Measurements from ENCODE around the gene ATP1A1.

Gene ATP1A1

GRCh38 chr1:116392717-116393404 is 19.8 kb downstream of the ATP1A1 start:
- no peak for DNase-seq

DNA sequence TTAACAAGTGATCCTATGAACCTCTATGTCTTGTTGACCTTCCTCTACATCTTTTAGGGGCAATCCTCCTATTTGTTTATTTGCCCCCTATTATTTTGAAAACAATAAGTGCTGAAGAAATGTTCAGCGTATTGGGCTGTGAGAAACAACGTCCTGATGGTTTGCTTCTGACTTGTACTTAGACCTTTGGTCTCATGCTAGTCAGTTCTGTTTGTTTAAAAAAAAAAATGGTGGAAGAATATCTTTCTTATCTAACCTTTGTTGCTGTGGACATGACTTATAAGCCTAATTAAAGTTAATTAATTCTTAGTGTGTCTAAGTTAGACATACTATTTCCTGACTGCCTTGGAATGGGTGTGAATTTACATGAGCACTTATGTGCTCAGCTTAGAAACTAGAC is 20.7 kb downstream of the ATP1A1 start:
- DNase-seq, result no peak

DNA sequence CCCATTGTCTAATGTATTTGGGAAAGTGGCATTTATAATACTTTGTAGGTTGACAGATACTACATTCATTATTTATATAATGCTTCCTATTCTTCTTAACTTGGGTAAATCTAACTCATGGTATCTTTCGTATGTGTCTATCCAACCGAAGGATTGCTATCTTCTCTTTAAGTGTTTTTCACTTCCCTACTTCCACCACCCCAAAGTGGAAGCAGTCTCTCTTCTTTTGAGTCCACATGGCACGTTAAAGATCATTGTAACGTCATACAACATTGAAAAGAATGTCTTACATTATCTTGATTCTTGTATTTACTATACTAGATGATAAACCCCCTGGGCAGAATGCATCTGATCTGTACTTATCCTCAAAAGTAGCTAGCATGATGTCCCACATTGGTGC is 21.2 kb downstream of the ATP1A1 start:
- DNase-seq, result no peak

GRCh38 chr1:116396769-116397168 is 23.7 kb downstream of the ATP1A1 start:
- DNase-seq, result no peak

- no peak for DNase-seq
Observed at GRCh38 chr1:116397728-116398127, 24.7 kb downstream of the ATP1A1 start.

- DNase-seq, result no peak
Observed at GRCh38 chr1:116400780-116401179, 27.7 kb downstream of the ATP1A1 start.

- no peak for DNase-seq
Observed at GRCh38 chr1:116401646-116402176, 28.7 kb downstream of the ATP1A1 start.

DNA sequence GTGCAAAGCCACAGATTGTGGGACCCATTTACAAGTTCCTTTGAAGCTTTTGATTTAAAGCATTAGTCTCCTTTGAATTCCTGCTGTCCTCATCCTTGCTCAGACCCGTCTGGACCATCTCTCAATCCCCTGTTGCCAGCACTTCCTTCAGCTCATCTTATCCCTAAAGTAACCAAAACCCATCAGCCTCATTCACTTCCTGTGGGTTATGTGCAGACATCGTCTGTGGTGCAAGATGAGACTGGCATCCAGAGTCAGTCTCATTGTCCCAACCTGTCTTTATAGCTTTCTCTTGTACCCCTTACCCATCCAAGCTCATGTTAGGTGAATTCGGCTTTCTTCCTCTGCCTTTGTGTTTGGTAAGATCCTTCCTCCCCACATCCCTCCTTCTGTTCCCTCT is 29.3 kb downstream of the ATP1A1 start:
- no peak for DNase-seq

DNA sequence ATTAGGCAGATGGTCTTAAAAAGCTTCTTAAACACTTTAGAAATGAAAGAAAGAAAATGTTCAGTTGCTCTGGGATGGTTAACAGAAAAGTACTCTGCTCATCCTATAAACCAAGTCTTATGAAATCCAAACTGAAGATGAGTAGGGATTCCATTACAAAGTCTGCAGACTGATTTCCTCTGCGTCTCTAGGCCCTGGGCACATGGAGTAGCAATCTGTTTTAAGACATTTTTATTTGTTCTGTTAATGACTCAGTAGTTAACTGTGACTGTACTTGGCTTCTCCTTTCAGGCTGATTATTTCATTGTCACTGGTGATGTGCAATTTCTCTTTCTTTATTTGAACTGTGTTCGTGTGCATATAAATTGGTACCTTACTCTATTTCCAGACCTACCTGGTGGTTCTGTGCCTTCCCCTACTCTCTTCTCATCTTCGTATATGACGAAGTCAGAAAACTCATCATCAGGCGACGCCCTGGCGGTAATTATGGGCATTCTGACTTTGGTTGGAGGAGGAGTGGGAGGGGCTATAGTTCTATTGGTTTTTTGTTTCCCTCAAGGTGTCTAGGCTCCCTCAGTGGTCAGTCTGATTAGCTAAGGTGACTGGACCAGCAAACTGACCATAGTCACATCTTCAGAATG is 30.6 kb downstream of the ATP1A1 start:
- no peak for DNase-seq

DNA sequence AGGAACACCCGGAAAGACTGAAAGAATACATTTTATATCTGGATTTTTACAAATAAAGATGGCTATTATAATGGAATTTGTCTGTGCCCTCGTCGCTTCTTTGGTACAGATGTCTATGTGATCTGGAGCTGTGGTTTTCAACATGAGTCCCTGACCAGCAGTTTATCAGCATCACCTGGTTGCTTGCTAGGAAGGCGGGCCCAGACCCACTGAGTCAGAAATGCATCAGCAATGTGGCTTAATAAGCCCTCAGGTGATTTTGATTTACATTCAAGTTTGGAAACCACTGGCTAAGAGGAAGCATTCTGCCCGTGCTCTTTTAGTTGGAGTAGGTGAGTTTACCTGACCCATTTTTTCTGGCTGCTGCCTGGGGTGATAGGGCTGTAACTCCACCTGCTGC is 31.7 kb downstream of the ATP1A1 start:
- DNase-seq, result no peak

DNA sequence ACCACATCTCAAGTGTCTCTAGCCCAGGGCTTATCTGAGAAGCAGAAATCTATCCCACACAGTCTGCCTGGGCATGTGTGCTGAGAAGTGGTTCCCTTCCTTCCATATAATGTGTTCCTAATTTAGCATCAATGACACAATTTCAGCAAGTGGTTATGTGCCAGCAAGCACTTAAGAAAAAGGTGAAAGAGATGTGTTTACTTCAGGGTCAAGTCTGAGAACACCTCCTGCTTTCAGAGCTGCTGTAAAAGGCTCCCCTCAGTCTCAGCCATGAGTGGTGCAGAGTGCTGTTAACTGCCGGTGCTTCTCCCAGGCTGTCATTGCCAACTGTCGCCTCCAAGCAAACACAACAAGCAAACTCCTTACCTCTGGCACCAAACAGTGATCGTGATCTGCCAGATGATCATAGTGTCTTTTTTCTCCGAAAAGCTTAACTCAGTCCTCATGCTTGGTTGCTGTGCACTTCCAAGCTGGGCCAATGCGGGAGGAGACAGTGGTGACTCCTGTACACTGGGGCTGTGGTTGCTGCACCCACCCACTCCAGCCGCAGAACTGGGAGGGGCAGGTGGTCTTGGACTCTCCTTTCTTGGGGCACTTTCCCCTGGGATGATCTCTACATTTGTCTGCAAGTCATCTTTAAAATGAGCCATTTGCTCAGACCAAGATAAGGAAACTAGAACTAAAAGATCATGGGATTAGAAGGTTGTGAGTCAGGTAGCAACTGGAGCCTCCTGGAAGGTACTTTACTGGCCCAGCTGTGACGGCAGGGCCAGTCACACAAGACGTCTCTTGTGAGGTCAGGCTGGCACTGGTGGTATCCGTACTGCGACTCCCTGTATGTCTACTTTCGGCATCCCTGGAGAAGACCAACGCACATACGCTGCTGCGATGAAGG is 32.4 kb downstream of the ATP1A1 start:
- no peak for DNase-seq

DNA sequence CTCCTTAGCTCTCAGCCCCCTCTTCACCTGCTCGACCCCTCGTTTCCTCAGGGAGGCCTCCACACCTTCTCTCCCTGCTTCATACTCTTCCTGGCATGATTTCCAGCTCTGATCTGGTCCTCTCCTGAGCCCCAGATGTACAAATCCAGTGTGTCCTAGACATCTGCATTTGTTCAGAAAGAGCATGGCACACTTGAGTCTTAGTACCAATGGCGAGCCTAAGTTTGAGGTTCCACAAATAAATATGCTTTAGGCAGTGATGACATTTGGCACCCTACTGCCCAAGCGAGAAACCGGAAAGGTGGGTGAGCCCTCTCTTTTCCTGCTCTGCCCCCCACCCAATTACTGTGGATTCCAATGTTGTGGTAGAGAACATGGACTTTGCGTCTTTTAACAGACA is 34.0 kb downstream of the ATP1A1 start:
- no peak for DNase-seq

GRCh38 chr1:116408193-116408592 is 35.1 kb downstream of the ATP1A1 start:
- no peak for DNase-seq

DNA sequence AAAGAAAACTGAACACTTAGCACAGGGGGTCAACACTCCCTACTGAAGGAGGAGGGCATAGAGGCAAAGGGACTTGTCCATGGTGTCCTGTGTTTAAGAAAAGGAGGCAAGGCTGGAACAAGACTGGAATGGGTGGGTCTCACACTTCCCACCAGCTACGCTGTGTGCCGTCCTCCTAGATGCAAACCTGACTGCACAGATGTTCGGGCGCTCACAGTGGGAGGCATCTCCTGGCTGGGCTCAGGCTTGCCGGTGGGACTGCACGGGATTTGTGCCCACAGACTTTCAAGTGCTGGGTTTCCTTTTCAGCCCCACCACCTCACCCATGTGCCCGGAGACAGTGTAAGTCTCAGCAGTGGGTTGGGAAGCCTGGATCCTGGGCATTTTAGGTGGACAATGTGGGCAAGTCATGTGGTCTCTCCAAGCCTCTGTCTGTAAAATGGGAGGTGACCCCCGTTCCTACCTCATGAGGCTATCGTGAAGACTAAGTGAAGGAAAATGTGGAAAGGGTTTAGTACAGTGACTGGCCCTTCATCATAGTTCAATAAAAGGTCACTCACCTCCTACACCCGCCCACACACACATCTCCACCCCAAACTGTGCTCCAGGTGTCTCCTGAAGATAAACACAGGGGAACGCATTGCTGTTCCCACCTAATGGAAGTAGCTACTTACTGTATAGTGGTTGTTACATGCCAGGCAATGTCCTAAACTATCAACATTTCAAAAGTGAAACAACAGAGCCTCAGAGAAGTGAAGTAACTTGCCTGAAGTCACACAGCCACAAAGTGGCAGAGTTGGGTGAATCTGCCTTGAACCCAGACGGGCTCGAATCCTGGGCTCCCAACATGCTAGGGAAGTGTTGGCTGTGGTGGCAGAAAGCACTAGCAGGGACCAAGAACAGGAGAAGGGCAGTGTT is 36.0 kb downstream of the ATP1A1 start:
- DNase-seq, result no peak

DNA sequence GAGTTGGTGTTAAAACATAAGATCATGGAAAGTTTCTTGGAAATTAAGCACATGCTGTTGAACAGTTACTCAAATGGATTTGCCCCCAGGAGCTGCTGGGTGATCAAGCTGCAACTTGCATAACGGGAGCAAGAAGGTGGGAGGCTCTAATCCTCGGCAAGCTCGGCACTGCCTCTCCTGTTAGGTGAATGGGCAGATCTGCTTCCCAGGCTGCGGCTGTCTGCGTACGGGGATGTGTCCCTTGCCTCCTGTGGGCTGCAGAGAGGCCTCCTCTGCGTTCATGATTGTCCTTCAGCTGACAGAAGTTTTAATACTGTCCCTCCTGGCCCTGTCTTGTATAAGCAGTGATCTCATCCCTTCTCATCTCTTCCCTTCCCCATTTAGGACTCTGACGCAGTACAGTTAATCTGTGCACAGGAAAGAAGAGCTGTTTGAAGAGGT is 36.7 kb downstream of the ATP1A1 start:
- no peak for DNase-seq

DNA sequence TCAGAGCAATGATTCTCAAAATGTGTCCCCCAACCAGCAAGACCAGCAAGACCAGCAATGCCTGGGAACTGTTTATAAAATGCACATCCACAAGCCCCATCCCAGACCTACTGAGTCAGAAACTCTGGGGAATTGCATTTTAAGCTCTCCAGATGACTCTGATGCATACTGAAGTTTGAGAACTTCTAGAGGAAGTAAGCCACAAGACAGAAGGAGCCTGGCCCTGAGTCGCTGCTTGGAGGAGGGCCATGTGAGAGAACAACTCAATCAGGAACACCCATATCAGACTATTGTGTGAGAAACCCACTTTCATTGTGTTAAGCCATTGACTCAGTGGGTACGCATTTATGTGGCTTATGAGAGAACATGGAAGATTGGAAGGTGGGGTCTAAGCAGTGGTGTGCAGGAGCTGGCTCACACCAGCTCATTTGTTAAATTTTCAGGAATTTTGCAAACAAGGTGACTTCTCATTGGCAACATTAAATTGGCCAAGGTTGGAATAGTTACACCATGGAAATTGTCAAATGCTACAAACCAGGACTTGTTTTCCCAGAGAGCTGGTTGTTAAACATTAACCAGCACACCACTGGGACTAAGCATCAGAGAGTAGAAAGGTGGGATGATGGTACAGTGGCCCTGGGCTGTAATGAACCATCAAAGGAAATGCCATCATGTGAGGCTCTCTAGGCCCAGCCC is 38.9 kb downstream of the ATP1A1 start:
- no peak for DNase-seq

DNA sequence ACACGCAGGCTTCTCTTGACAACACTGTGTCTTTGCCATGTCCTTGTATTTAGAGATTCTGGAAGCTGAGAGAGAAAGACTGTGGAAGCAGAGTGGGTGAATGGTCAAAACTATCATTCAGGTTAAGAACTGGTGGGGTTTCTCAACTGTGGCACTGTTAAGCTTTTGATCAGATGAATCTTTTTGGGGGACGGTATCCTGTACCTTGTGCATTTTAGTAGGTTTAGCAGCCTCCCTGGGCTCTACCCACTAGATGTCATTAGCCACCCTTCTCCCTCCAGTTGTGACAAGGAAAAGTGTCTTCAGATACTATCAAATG is 39.4 kb downstream of the ATP1A1 start:
- no peak for DNase-seq

- DNase-seq, result no peak
Observed at GRCh38 chr1:116412898-116413297, 39.9 kb downstream of the ATP1A1 start.

DNA sequence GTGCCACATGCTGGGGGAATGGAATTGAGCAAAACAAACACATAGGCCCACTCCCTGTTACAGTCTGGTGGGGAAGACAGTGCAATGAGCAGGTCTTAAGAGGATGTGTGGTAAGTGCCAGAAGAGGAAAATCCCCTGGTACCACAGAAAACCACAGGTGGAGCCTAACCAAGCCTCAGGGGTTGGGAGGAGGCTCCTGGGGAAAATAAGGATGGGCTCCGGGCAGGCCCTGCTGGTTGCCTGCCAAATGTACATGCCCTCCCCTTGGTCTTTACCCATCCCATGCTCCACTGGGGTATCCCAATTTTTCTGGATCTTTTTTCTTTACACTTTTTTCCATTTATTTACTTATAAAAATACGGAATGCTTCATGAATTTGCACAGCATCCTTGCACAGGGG is 40.4 kb downstream of the ATP1A1 start:
- DNase-seq, result no peak

DNA sequence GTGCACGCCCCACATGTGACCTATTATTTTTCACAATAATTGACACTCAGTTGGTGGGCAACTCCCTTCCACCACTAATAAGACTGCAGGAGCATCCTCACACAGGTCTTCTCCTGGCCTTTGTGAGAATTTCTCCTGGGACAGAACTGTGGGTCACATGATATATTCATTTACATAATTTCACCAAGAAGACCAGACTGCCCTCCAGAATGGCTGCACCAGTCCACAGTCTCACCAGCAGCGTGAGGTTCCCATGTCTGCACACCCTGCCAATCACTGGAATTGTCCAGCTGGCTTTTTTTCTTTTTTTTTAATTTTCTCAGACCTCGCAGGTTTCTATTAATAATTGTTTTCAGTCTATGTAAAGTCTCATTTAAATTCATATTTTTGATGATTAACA is 41.3 kb downstream of the ATP1A1 start:
- no peak for DNase-seq

DNA sequence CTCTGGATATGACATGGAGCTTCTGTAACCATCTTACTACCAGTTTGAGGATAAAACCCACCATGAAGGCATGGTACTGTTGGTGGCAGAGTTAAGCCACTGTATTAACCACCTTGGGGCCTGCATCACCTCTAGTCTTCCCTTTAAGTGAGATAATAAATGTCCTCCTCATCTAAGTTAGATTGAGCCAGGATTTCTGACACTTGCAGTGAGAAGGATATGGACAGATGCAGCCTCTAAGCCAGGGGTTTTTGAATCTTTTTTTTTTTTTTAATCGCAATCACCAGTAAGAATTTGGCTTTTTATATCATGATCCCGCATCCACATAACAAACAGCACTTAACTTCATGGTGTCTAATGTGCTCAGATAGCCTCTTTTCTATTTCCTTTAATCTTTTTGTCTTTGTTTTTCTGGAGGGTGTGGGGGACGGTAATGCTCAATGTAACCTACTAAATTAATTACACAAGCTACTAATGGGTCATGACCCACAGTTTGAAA is 42.2 kb downstream of the ATP1A1 start:
- no peak for DNase-seq

Data from NCI-H1048 (cell line).